CD4-positive, alpha-beta T cell treated with Interleukin-15 for 4 hours (primary cell): ENCODE measurements around the gene SULT1A1.
"Not testable (repeated sequence)": the region's sequence is repeated elsewhere in the genome, so short reads cannot be mapped to it uniquely, and the experiment has no call there.

Source experiments
- DNase-seq: peaks from one replicate; pipeline ENCODE4 v3.0.0-alpha.2; 2020; ENCODE audit warnings: low spot score

Gene SULT1A1

GRCh38 chr16:28608867-28609596, 812 bp downstream of the SULT1A1 start:
- not testable (repeated sequence) for DNase-seq

GRCh38 chr16:28608496-28608808, 1.4 kb downstream of the SULT1A1 start:
- DNase-seq = not testable (repeated sequence)

- not testable (repeated sequence) for DNase-seq
Measured at GRCh38 chr16:28607681-28608495, 2.0 kb downstream of the SULT1A1 start.

- DNase-seq = no peak
Measured at GRCh38 chr16:28607116-28607623, 2.7 kb downstream of the SULT1A1 start.

GRCh38 chr16:28606291-28607115, 3.3 kb downstream of the SULT1A1 start:
- DNase-seq = no peak

GRCh38 chr16:28604186-28604565, 5.7 kb downstream of the SULT1A1 start:
- DNase-seq = no peak

GRCh38 chr16:28603381-28604185, 6.3 kb downstream of the SULT1A1 start:
- no peak for DNase-seq

GRCh38 chr16:28602529-28602928, 7.3 kb downstream of the SULT1A1 start:
- no peak for DNase-seq

GRCh38 chr16:28602062-28602461, 7.8 kb downstream of the SULT1A1 start:
- DNase-seq = not testable (repeated sequence)

- DNase-seq = not testable (repeated sequence)
Measured at GRCh38 chr16:28601589-28601988, 8.3 kb downstream of the SULT1A1 start.

- DNase-seq = not testable (repeated sequence)
Measured at GRCh38 chr16:28600965-28601364, 8.9 kb downstream of the SULT1A1 start.

- not testable (repeated sequence) for DNase-seq
Measured at GRCh38 chr16:28599377-28600285, 10.2 kb downstream of the SULT1A1 start.

GRCh38 chr16:28597692-28598261, 12.1 kb downstream of the SULT1A1 start:
- DNase-seq = no peak

- no peak for DNase-seq
Measured at GRCh38 chr16:28596840-28597691, 12.8 kb downstream of the SULT1A1 start, which contains the start of gene SULT1A2. SULT1A2 (minus strand) TSS chr16:28597050; CDS start chr16:28595930, 1,120 bp downstream.

- no peak for DNase-seq
Measured at GRCh38 chr16:28596115-28596630, 13.7 kb downstream of the SULT1A1 start.

- not testable (repeated sequence) for DNase-seq
Measured at GRCh38 chr16:28595451-28595850, 14.4 kb downstream of the SULT1A1 start.

- no peak for DNase-seq
Measured at GRCh38 chr16:28592979-28593553, 16.8 kb downstream of the SULT1A1 start.

- DNase-seq = no peak
Measured at GRCh38 chr16:28592511-28592910, 17.3 kb downstream of the SULT1A1 start.
